IMR-90 (cell line): ENCODE data around the gene MARCHF9. TPM values are rescaled to one million over a fixed set of nuclear protein-coding genes. Genes with fewer than 3 reads are reported as not detected.

ENCODE experiments used
- ATAC-seq: fragments of 200-7000 bp; cut with Tn5 transposase; 2 replicates; pipeline ENCODE4 v1.9.1; 2020; ENCODE audit warnings: low read depth, mild to moderate bottlenecking, moderate library complexity
- BruUV-seq: library from RNA; stranded (reverse); fragments of 400-500 nt; replicated peaks from 2 replicates; lab custom pipeline; 2021; lab: Mats Ljungman, UMichigan
- CTCF ChIA-PET: fragments of 300-600 bp; formaldehyde crosslinking; extraction: SDS; loops from one replicate; lab custom pipeline; 2021; ENCODE audit warnings: antibody characterized with exemption; lab: Yijun Ruan, JAX
- POLR2A ChIA-PET: fragments of 300-600 bp; sonication (Branson Sonifier 250); formaldehyde crosslinking; loops from one replicate; lab custom pipeline; 2022; ENCODE audit warnings: antibody characterized with exemption; ENCODE audit not compliant: unreplicated experiment; lab: Charles Lee
- DNase-seq: peaks from one replicate; pipeline ENCODE4 v3.0.0; 2013
- H2AFZ ChIP-seq: replicated peaks from 2 replicates; pipeline ENCODE3; 2013; ENCODE audit warnings: low read length, mild to moderate bottlenecking; ENCODE audit not compliant: poor library complexity
- H2AK5ac ChIP-seq: 2 replicates; pipeline ENCODE4 v1.6.1; 2013; ENCODE audit warnings: low read depth, low read length, inconsistent platforms
- H2AK9ac ChIP-seq: replicated peaks from 2 replicates; pipeline ENCODE3; 2013; ENCODE audit warnings: mild to moderate bottlenecking, low read depth, low read length, moderate library complexity; ENCODE audit not compliant: poor library complexity
- H2BK120ac ChIP-seq: 2 replicates; pipeline ENCODE4 v1.6.1; 2013; ENCODE audit warnings: low read depth, low read length, inconsistent platforms
- H2BK15ac ChIP-seq: 3 replicates; pipeline ENCODE4 v1.6.1; 2013; ENCODE audit warnings: low read depth, low read length, inconsistent platforms
- H2BK20ac ChIP-seq: 2 replicates; pipeline ENCODE4 v1.6.1; 2013; ENCODE audit warnings: low read depth, mild to moderate bottlenecking, inconsistent platforms, low read length, moderate library complexity
- H2BK5ac ChIP-seq: 2 replicates; pipeline ENCODE4 v1.6.1; 2013; ENCODE audit warnings: mild to moderate bottlenecking, low read depth, low read length, inconsistent platforms; ENCODE audit not compliant: poor library complexity, severe bottlenecking
- H3K14ac ChIP-seq: replicated peaks from 2 replicates; pipeline ENCODE4 v1.6.1; 2013; ENCODE audit warnings: low read depth, low read length, inconsistent platforms
- H3K18ac ChIP-seq: 2 replicates; pipeline ENCODE4 v1.6.1; 2013; ENCODE audit warnings: low read depth, low read length, control low read depth
- H3K23ac ChIP-seq: 2 replicates; pipeline ENCODE4 v1.6.1; 2013; ENCODE audit warnings: low read depth, low read length, inconsistent platforms
- H3K27ac ChIP-seq: 2 replicates; pipeline ENCODE4 v1.5.1; 2013; ENCODE audit warnings: mild to moderate bottlenecking, control low read depth, low read length; ENCODE audit not compliant: insufficient read depth
- H3K27me3 ChIP-seq: 2 replicates; pipeline ENCODE4 v1.6.1; 2013; ENCODE audit warnings: low read length; ENCODE audit not compliant: control insufficient read depth, insufficient read depth
- H3K36me3 ChIP-seq: 2 replicates; pipeline ENCODE4 v1.6.1; 2013; ENCODE audit warnings: low read length, mixed read lengths; ENCODE audit not compliant: control insufficient read depth, insufficient read depth
- H3K4ac ChIP-seq: 2 replicates; pipeline ENCODE4 v1.6.1; 2013; ENCODE audit warnings: low read depth, low read length, inconsistent platforms
- H3K4me1 ChIP-seq: 2 replicates; pipeline ENCODE4 v1.6.1; 2013; ENCODE audit warnings: low read length, mixed read lengths; ENCODE audit not compliant: control insufficient read depth, insufficient read depth
- H3K4me2 ChIP-seq: 2 replicates; pipeline ENCODE4 v1.6.1; 2013; ENCODE audit warnings: low read depth, mild to moderate bottlenecking, control low read depth, low read length, moderate library complexity
- H3K4me3 ChIP-seq: 2 replicates; pipeline ENCODE4 v1.5.1; 2013; ENCODE audit warnings: low read depth, mild to moderate bottlenecking, control low read depth, low read length, moderate library complexity; ENCODE audit not compliant: insufficient read depth
- H3K56ac ChIP-seq: 2 replicates; pipeline ENCODE4 v1.6.1; 2013; ENCODE audit warnings: low read length, inconsistent platforms; ENCODE audit not compliant: insufficient read depth; ENCODE audit errors: extremely low read depth
- H3K79me1 ChIP-seq, 2 experiments: 2 replicates each; pipeline ENCODE4 v1.6.1; 2013; ENCODE audit warnings: low read length in 2 of 2, inconsistent platforms in 1 of 2, low read depth in 1 of 2
- H3K9ac ChIP-seq: 2 replicates; pipeline ENCODE4 v1.6.1; 2013; ENCODE audit warnings: low read depth, low read length, control low read depth
- H3K9me1 ChIP-seq: 2 replicates; pipeline ENCODE4 v1.6.1; 2013; ENCODE audit warnings: low read length, inconsistent platforms; ENCODE audit not compliant: insufficient read depth
- H3K9me3 ChIP-seq: 2 replicates; pipeline ENCODE4 v1.6.1; 2013; ENCODE audit warnings: low read length; ENCODE audit not compliant: control insufficient read depth, insufficient read depth
- H4K20me1 ChIP-seq: 2 replicates; pipeline ENCODE4 v1.6.1; 2013; ENCODE audit warnings: low read length, inconsistent platforms; ENCODE audit not compliant: insufficient read depth
- H4K5ac ChIP-seq: 2 replicates; pipeline ENCODE4 v1.6.1; 2013; ENCODE audit warnings: mild to moderate bottlenecking, low read depth, low read length, control low read depth
- H4K8ac ChIP-seq, 2 experiments: 2 replicates each; pipeline ENCODE4 v1.6.1; 2013; ENCODE audit warnings: low read depth in 2 of 2, low read length in 2 of 2, control low read depth in 1 of 2, inconsistent platforms in 1 of 2
- H4K91ac ChIP-seq: 2 replicates; pipeline ENCODE4 v1.6.1; 2013; ENCODE audit warnings: low read depth, low read length, inconsistent platforms; ENCODE audit not compliant: insufficient read depth
- CEBPB ChIP-seq: IDR thresholded peaks from 2 replicates; pipeline ENCODE4 v1.6.1; 2012; ENCODE audit warnings: low read depth, low read length, improper control_type of control experiment
- MXI1 ChIP-seq: IDR thresholded peaks from 2 replicates; pipeline ENCODE4 v1.6.1; 2012; ENCODE audit warnings: low read depth, mild to moderate bottlenecking, low read length, moderate library complexity, borderline replicate concordance
- RCOR1 ChIP-seq: IDR thresholded peaks from 2 replicates; pipeline ENCODE4 v1.6.1; 2012; ENCODE audit warnings: mild to moderate bottlenecking, low read length, improper control_type of control experiment; ENCODE audit not compliant: insufficient replicate concordance
- WGBS, 2 experiments: methylation state at CpG; one replicate each; pipeline versions ENCODE4 v1.1.5 to v1.1.7; 2013; ENCODE audit warnings: missing lambda C conversion rate in 2 of 2; ENCODE audit not compliant: insufficient read length in 1 of 2; ENCODE audit errors: extremely low coverage in 2 of 2; 5-methylcytosine and 5-hydroxymethylcytosine counted together
- dilution Hi-C: fragments of 300-500 bp; cut with HindIII; formaldehyde crosslinking; loops from one replicate; pipeline ENCODE4 v1.14.3; 2018; ENCODE audit warnings: low sequenced_read_pairs; ENCODE audit not compliant: unreplicated experiment
- in situ Hi-C: fragments of 300-500 bp; cut with MboI; formaldehyde crosslinking; loops from 3 replicates; pipeline ENCODE4 v1.14.3; 2019; ENCODE audit warnings: low sequenced_read_pairs, inconsistent platforms, mixed read lengths
- intact Hi-C: fragments of 100-400 bp; cut with micrococcal nuclease; formaldehyde crosslinking; loops from 2 replicates; pipeline ENCODE4 v1.10.0; 2022
- polyA plus RNA-seq, 3 experiments: library from polyadenylated mRNA; depleted of rRNA; stranded (reverse); fragments of >200 nt; gene quantifications; 2 replicates each; pipeline ENCODE4 v1.2.3, GENCODE V29; 2012; ENCODE audit warnings: low replicate concordance in 1 of 3
- total RNA-seq: library from RNA; depleted of rRNA; stranded (reverse); fragments of >200 nt; gene quantifications from 2 replicates; pipeline ENCODE4 v1.2.3, GENCODE V29; 2012

Gene MARCHF9
- total and polyA plus RNA-seq, 2 of the 4 experiments (the other 2 are of a cell fraction): 1.1 to 5.4 TPM

- H3K27me3 ChIP-seq: no peaks in the 10 kb centered on the region
- H3K14ac ChIP-seq: no peak overlapping the region
- H2AFZ ChIP-seq: no peak overlapping the region
- H3K9me3 ChIP-seq: no peaks in the 10 kb centered on the region
- H2BK20ac ChIP-seq: no peak overlapping the region
- peaks cover 10 to 23% of the 10 kb centered on the region in 2 experiments; a peak in 3 of 4 replicates for H3K79me1 ChIP-seq
- no peaks in the 10 kb centered on the region for H3K9me1 ChIP-seq
- H4K20me1 ChIP-seq: no peaks in the 10 kb centered on the region
- no CpG with 5 or more reads among the region's 4 CpGs for WGBS, 2 experiments
- 0 out of 2 replicates have a peak, but pooled peaks cover 2% of the 10 kb centered on the region for H3K4me1 ChIP-seq
- ChIA-PET POLR2A (no interaction called here), CTCF (no interaction called here)
- in situ Hi-C loops (no loop called here), intact Hi-C loops (no loop called here), dilution Hi-C loops (no loop called here)
- no peak overlapping the region for H2BK15ac ChIP-seq
- no peak overlapping the region for H4K8ac ChIP-seq
- no peak for DNase-seq
- H2AK9ac ChIP-seq: no peak overlapping the region
- no peak overlapping the region for H4K91ac ChIP-seq
- no peak overlapping the region for H3K9ac ChIP-seq
- TF ChIP-seq CEBPB (no peak), RCOR1 (no peak), MXI1 (no peak)
- H2AK5ac ChIP-seq: no peak overlapping the region
- H3K4ac ChIP-seq: no peak overlapping the region
- no peak overlapping the region for H2BK5ac ChIP-seq
- H3K23ac ChIP-seq: no peak overlapping the region
- H3K4me2 ChIP-seq: no peak overlapping the region
- H3K27ac ChIP-seq: no peak overlapping the region
- no peak overlapping the region for H3K56ac ChIP-seq
- BruUV-seq: no TSS peak
- H3K4me3 ChIP-seq: no peak overlapping the region
- H3K36me3 ChIP-seq: peaks cover 6% of the 10 kb centered on the region
- H3K18ac ChIP-seq: no peak overlapping the region
- ATAC-seq: no peak
- H4K5ac ChIP-seq: no peak overlapping the region
- no peak overlapping the region for H2BK120ac ChIP-seq
Measured at GRCh38 chr12:57780284-57780897, 25.5 kb downstream of the MARCHF9 start.
